K562 (cell line): ENCODE results near the gene GLI1.

Experiments
- CSDE1 ChIP-seq, 2 experiments: fragments of 450-650 bp; IDR thresholded peaks; 2 replicates each; pipeline ENCODE4 v1.6.1; 2016; ENCODE audit warnings: mild to moderate bottlenecking in 1 of 2
- CTCF ChIP-seq, 3 experiments: IDR thresholded peaks in 2 of 3; conservative IDR thresholded peaks in 1 of 3; 2 replicates each; pipeline ENCODE4 v1.5.1; 2011 to 2012; ENCODE audit warnings: low read length in 3 of 3, mild to moderate bottlenecking in 3 of 3, control low read depth in 2 of 3, improper control_type of control experiment in 1 of 3, inconsistent platforms in 1 of 3, low read depth in 1 of 3, mixed read lengths in 1 of 3, moderate library complexity in 1 of 3; ENCODE audit not compliant: insufficient read depth in 2 of 3
- E2F5 ChIP-seq: sonication (generic); formaldehyde crosslinking; IDR thresholded peaks from 2 replicates; pipeline ENCODE4 v1.8.0; 2022; ENCODE audit warnings: mild to moderate bottlenecking, missing genetic modification reagents
- EZH2 ChIP-seq: IDR thresholded peaks from 2 replicates; pipeline ENCODE4 v1.6.1; 2012; ENCODE audit warnings: low read depth, mild to moderate bottlenecking, inconsistent platforms, low read length, borderline replicate concordance
- FOXP4 ChIP-seq: sonication (generic); formaldehyde crosslinking; IDR thresholded peaks from 2 replicates; pipeline ENCODE4 v1.8.0; 2022; ENCODE audit warnings: mild to moderate bottlenecking, missing genetic modification reagents, borderline replicate concordance
- MTA1 ChIP-seq: fragments of 450-650 bp; IDR thresholded peaks from 2 replicates; pipeline ENCODE4 v1.6.1; 2017; ENCODE audit warnings: borderline replicate concordance
- MYC ChIP-seq, 2 experiments: fragments of 250-450 bp in 1 of 2; sonication (Bioruptor Pico) in 1 of 2; IDR thresholded peaks; 2 replicates each; pipeline versions ENCODE4 v1.5.1 to v1.6.1; 2012 to 2021; ENCODE audit warnings: low read depth in 2 of 2, borderline replicate concordance in 1 of 2, improper control_type of control experiment in 1 of 2, low read length in 1 of 2, mild to moderate bottlenecking in 1 of 2, moderate library complexity in 1 of 2
- SMAD1 ChIP-seq: fragments of 150-350 bp; IDR thresholded peaks from 2 replicates; pipeline ENCODE4 v1.6.1; 2014; ENCODE audit warnings: low read length, low read depth; ENCODE audit not compliant: partially characterized antibody
- TEAD2 ChIP-seq: fragments of 450-650 bp; IDR thresholded peaks from 2 replicates; pipeline ENCODE4 v1.6.1; 2016; ENCODE audit warnings: missing genetic modification characterization, control low read depth, missing compliant biosample characterization
- ZBTB2 ChIP-seq: fragments of 450-650 bp; IDR thresholded peaks from 2 replicates; pipeline ENCODE4 v1.6.1; 2016; ENCODE audit warnings: antibody characterized with exemption
- ZFX ChIP-seq: sonication (generic); formaldehyde crosslinking; IDR thresholded peaks from 2 replicates; pipeline ENCODE4 v1.8.0; 2022; ENCODE audit warnings: mild to moderate bottlenecking, missing genetic modification reagents, moderate library complexity
- ZNF133 ChIP-seq: fragments of 250-450 bp; sonication (Bioruptor Pico); IDR thresholded peaks from 2 replicates; pipeline ENCODE4 v1.4.0; 2020; ENCODE audit warnings: mild to moderate bottlenecking
- ZNF76 ChIP-seq: fragments of 250-450 bp; sonication (Bioruptor Pico); IDR thresholded peaks from 2 replicates; pipeline ENCODE4 v1.4.0; 2020; ENCODE audit warnings: mild to moderate bottlenecking, moderate library complexity, borderline replicate concordance

- no peak for TF ChIP-seq FOXP4
- no peak for TF ChIP-seq ZBTB2
- TF ChIP-seq EZH2, result no peak
- TF ChIP-seq TEAD2 (tag), result no peak
- no peak for TF ChIP-seq CTCF (IDR thresholded peaks at IDR 0.05 in 2 of 3, conservative IDR thresholded peaks at IDR 0.05 in 1 of 3; ENCODE audit: insufficient read depth in 2 of 3, low read depth in 1 of 3, low read length in 3 of 3)
- TF ChIP-seq ZFX (CRISPR knock-in tag), result no peak
- no peak for TF ChIP-seq MTA1
- TF ChIP-seq ZNF133 (CRISPR knock-in tag), result no peak
- no peak for TF ChIP-seq ZNF76 (CRISPR knock-in tag)
- TF ChIP-seq SMAD1, result no peak
- no peak for TF ChIP-seq CSDE1 (IDR thresholded peaks at IDR 0.05)
- no peak for TF ChIP-seq MYC (IDR thresholded peaks at IDR 0.05; ENCODE audit: low read depth, low read length)
- TF ChIP-seq MYC (CRISPR knock-in tag; IDR thresholded peaks at IDR 0.05; ENCODE audit: borderline replicate concordance, low read depth), result no peak
- no peak for TF ChIP-seq E2F5 (CRISPR knock-in tag)
Measured at GRCh38 chr12:57485695-57486094, 26.1 kb downstream of the GLI1 start.
